HG02588 (cell line): ENCODE measurements around the gene FAM167B.

ENCODE experiments used
- ATAC-seq: cut with Tn5 transposase; IDR thresholded peaks from one replicate; pipeline ENCODE4 v1.9.1; 2021; ENCODE audit warnings: mild to moderate bottlenecking, moderate library complexity; ENCODE audit not compliant: unreplicated experiment

Gene FAM167B

GRCh38 chr1:32246888-32247273, at the start of gene FAM167B:
Gene FAM167B, plus strand, starts transcription at chr1:32247222. Its CDS starts 200 bp downstream, at chr1:32247422.
- ATAC-seq, result no peak

GRCh38 chr1:32197837-32198236, 49.2 kb upstream of the FAM167B start:
- ATAC-seq, result no peak

GRCh38 chr1:32198237-32199042, 48.6 kb upstream of the FAM167B start:
- ATAC-seq, result no peak

GRCh38 chr1:32199043-32199716, 47.8 kb upstream of the FAM167B start:
- ATAC-seq, result no peak

GRCh38 chr1:32199717-32200072, 47.3 kb upstream of the FAM167B start:
- ATAC-seq, result no peak

- ATAC-seq, result no peak
Measured at GRCh38 chr1:32200226-32201010, 46.6 kb upstream of the FAM167B start, which contains the start of gene CCDC28B. Gene CCDC28B, plus strand, starts transcription at chr1:32200595. Its CDS starts 1,341 bp downstream, at chr1:32201936.

- ATAC-seq, result peak; percentile 39
Measured at GRCh38 chr1:32201011-32201855, 45.8 kb upstream of the FAM167B start.

- no peak for ATAC-seq
Measured at GRCh38 chr1:32204943-32205361, 42.1 kb upstream of the FAM167B start.

- ATAC-seq, result peak; percentile 52
Measured at GRCh38 chr1:32205401-32206370, 41.3 kb upstream of the FAM167B start, which contains the start of gene IQCC. Gene IQCC, plus strand, starts transcription at chr1:32205671. Its CDS starts 11 bp downstream, at chr1:32205682.

- no peak for ATAC-seq
Measured at GRCh38 chr1:32208469-32208868, 38.6 kb upstream of the FAM167B start.

- no peak for ATAC-seq
Measured at GRCh38 chr1:32208891-32209328, 38.1 kb upstream of the FAM167B start, which contains the start of gene DCDC2B. Gene DCDC2B, plus strand, starts transcription at chr1:32209089. Its CDS starts 5 bp downstream, at chr1:32209094.

- no peak for ATAC-seq
Measured at GRCh38 chr1:32215629-32216480, 31.2 kb upstream of the FAM167B start.

- ATAC-seq, result no peak
Measured at GRCh38 chr1:32216566-32216965, 30.5 kb upstream of the FAM167B start.

- ATAC-seq, result no peak
Measured at GRCh38 chr1:32219022-32219421, 28.0 kb upstream of the FAM167B start.

GRCh38 chr1:32220746-32221580, 26.1 kb upstream of the FAM167B start:
- no peak for ATAC-seq

- no peak for ATAC-seq
Measured at GRCh38 chr1:32221581-32221979, 25.4 kb upstream of the FAM167B start.
